Central memory CD4-positive, alpha-beta T cell (primary cell): ENCODE measurements around the gene SBK2.
"Not testable (repeated sequence)": the region's sequence is repeated elsewhere in the genome, so short reads cannot be mapped to it uniquely, and the experiment has no call there.

ENCODE experiments used
- DNase-seq: peaks from one replicate; pipeline ENCODE4 v3.0.0; 2022

The SBK2 gene

GRCh38 chr19:55535173-55535964 is 1.6 kb downstream of the SBK2 start:
- no peak for DNase-seq

- not testable (repeated sequence) for DNase-seq
Observed at GRCh38 chr19:55534280-55534679, 2.7 kb downstream of the SBK2 start.

GRCh38 chr19:55530996-55531395 is 5.9 kb downstream of the SBK2 start:
- DNase-seq, result no peak

- no peak for DNase-seq
Observed at GRCh38 chr19:55529636-55530234, 7.2 kb downstream of the SBK2 start.

GRCh38 chr19:55528030-55528803 is 8.7 kb downstream of the SBK2 start:
- DNase-seq, result no peak

- no peak for DNase-seq
Observed at GRCh38 chr19:55527197-55528029, 9.5 kb downstream of the SBK2 start.

GRCh38 chr19:55526216-55527196 is 10.4 kb downstream of the SBK2 start:
- DNase-seq, result no peak

GRCh38 chr19:55525289-55526101 is 11.4 kb downstream of the SBK2 start:
- DNase-seq, result no peak

GRCh38 chr19:55520691-55521292 is 16.1 kb downstream of the SBK2 start:
- no peak for DNase-seq

- no peak for DNase-seq
Observed at GRCh38 chr19:55519451-55520311, 17.3 kb downstream of the SBK2 start.

- DNase-seq, result peak; percentile 83
Observed at GRCh38 chr19:55516878-55517620, 19.9 kb downstream of the SBK2 start.

- DNase-seq, result no peak
Observed at GRCh38 chr19:55508120-55508519, 28.8 kb downstream of the SBK2 start.

- DNase-seq, result no peak
Observed at GRCh38 chr19:55504981-55505380, 32.0 kb downstream of the SBK2 start.

GRCh38 chr19:55504252-55504603 is 32.7 kb downstream of the SBK2 start:
- DNase-seq, result no peak

GRCh38 chr19:55503502-55504251 is 33.3 kb downstream of the SBK2 start:
- peak; percentile 88 for DNase-seq

GRCh38 chr19:55503157-55503501 is 33.8 kb downstream of the SBK2 start:
- DNase-seq, result no peak

GRCh38 chr19:55502197-55502952 is 34.6 kb downstream of the SBK2 start:
- DNase-seq, result no peak
